Sigmoid colon (tissue), 7 donors: Measurements from ENCODE around the gene RALGAPB. TPM values are rescaled to one million over a fixed set of nuclear protein-coding genes. Genes with fewer than 3 reads are reported as not detected.

Experiments
- DNase-seq: peaks from one replicate; pipeline ENCODE4 v3.0.0-alpha.2; 2019
- H3K27ac ChIP-seq, 4 donors: fragments of 200-600 bp; sonication (generic); one replicate each; pipeline ENCODE4 v1.5.1; 2016 to 2019; ENCODE audit warnings: mild to moderate bottlenecking in 1 of 4
- H3K27me3 ChIP-seq, 3 donors: fragments of 200-600 bp; sonication (generic); one replicate each; pipeline ENCODE4 v1.5.1; 2019; ENCODE audit warnings: mild to moderate bottlenecking in 1 of 3
- H3K36me3 ChIP-seq, 4 donors: fragments of 200-600 bp; sonication (generic); one replicate each; pipeline ENCODE4 v1.5.1; 2016 to 2019
- H3K4me1 ChIP-seq, 4 donors: fragments of 200-600 bp; sonication (generic); one replicate each; pipeline ENCODE4 v1.5.1; 2017 to 2019
- H3K4me3 ChIP-seq, 4 donors: fragments of 200-600 bp; sonication (generic); one replicate each; pipeline ENCODE4 v1.5.1; 2017 to 2019; ENCODE audit warnings: mild to moderate bottlenecking in 2 of 4, moderate library complexity in 1 of 4
- H3K9me3 ChIP-seq, 4 donors: fragments of 200-600 bp in 3 of 4; sonication (generic) in 3 of 4; one replicate each; pipeline versions ENCODE4 v1.5.1 to v1.6.1; 2013 to 2019
- EP300 ChIP-seq, 4 donors: sonication (generic); formaldehyde crosslinking; IDR thresholded peaks; one replicate each; pipeline ENCODE4 v1.6.1; 2017; ENCODE audit warnings: antibody characterized with exemption in 4 of 4
- POLR2A ChIP-seq, 2 donors: fragments of 450-650 bp; IDR thresholded peaks; one replicate each; pipeline ENCODE4 v1.6.1; 2016; ENCODE audit warnings: antibody characterized with exemption in 2 of 2, mild to moderate bottlenecking in 2 of 2, moderate library complexity in 2 of 2
- POLR2AphosphoS5 ChIP-seq, 4 donors: sonication (generic); formaldehyde crosslinking; IDR thresholded peaks; one replicate each; pipeline ENCODE4 v1.6.1; 2017; ENCODE audit warnings: antibody characterized with exemption in 4 of 4
- WGBS, 2 donors: extraction: QIAGEN DNeasy Blood & Tissue Kit; methylation state at CpG; one replicate each; pipeline ENCODE4 v1.1.7; 2013; 5-methylcytosine and 5-hydroxymethylcytosine counted together
- intact Hi-C: fragments of 100-400 bp; cut with DNase I; formaldehyde crosslinking; loops from one replicate; pipeline ENCODE4 v1.15.1; 2023
- polyA plus RNA-seq, 3 donors: library from polyadenylated mRNA; stranded (reverse); fragments of 200-250 nt; gene quantifications; one replicate each; pipeline ENCODE4 v1.2.3, GENCODE V29; 2013
- total RNA-seq, 4 donors: library from RNA; depleted of rRNA; stranded (reverse); fragments of >200 nt; gene quantifications; one replicate each; pipeline ENCODE4 v1.1.0, GENCODE V29; 2016
- TF ChIP-seq, protein P1 (sequence below), 4 experiments: fragments of 450-650 bp in 3 of 4; fragments of 200-600 bp in 1 of 4; IDR thresholded peaks; one replicate each; pipeline ENCODE4 v1.5.1; 2016 to 2019; ENCODE audit warnings: antibody characterized with exemption in 4 of 4, mild to moderate bottlenecking in 3 of 4, moderate library complexity in 2 of 4
- donor health status: healthy with polysubstance abuse.
- donor health status: Bipolar disorder and iron deficiency.
- donor health status: healthy.

Gene RALGAPB
- total and polyA plus RNA-seq, 7 donors = 7.2 to 37.9 (median 29.3) TPM

DNA sequence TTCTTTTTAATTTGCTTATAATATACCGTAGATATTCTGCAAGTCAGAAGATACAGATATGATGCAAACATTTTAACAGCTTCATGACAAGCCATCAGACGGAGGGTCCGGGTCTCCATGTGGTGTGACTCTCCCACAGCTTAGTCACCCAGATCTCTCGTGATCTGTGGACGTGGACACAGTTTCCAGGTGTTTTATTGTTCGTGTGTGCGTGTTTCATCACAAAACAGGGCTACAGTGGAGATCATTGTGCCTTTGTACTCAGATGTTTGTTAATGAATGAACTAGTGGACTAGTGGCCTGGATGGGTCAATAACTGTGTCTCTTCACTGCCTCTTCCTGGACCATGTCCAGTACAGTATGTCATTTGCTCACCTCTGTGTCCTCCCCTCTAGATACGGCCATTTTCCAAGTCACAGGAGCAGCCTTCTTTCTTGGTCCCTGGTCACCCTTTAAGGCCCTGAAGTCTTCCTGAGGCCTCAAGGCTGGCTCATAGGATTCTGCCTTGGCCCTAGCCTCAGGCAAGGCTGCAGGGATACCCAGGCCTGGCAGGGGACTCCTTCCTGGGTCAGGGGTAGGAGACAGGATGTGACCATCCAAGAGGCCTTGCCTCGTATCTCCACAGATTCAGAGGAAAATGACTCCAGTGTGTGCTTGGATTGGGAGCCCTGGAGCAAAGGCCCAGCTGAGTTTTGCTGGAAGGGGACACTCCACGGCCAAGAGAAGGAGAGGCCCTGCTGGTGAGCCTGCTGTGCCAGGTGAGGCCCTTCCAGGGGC lies 112.9 kb downstream of the RALGAPB start:
- Histone ChIP-seq H3K4me1 (no peaks in the 10 kb centered on the region), H3K9me3 (no peaks in the 10 kb centered on the region), H3K4me3 (no peak overlapping the region), H3K36me3 (no peaks in the 10 kb centered on the region), H3K27ac (no peak overlapping the region), H3K27me3 (peaks cover 0 to 36% (median 0%) of the 10 kb centered on the region in 3 donors)
- intact Hi-C loops = no loop called here
- DNase-seq = no peak
- no peak for TF ChIP-seq EP300 (IDR thresholded peaks at IDR 0.05)
- no peak for TF ChIP-seq POLR2AphosphoS5 (IDR thresholded peaks at IDR 0.05)
- TF ChIP-seq, protein P1, sequence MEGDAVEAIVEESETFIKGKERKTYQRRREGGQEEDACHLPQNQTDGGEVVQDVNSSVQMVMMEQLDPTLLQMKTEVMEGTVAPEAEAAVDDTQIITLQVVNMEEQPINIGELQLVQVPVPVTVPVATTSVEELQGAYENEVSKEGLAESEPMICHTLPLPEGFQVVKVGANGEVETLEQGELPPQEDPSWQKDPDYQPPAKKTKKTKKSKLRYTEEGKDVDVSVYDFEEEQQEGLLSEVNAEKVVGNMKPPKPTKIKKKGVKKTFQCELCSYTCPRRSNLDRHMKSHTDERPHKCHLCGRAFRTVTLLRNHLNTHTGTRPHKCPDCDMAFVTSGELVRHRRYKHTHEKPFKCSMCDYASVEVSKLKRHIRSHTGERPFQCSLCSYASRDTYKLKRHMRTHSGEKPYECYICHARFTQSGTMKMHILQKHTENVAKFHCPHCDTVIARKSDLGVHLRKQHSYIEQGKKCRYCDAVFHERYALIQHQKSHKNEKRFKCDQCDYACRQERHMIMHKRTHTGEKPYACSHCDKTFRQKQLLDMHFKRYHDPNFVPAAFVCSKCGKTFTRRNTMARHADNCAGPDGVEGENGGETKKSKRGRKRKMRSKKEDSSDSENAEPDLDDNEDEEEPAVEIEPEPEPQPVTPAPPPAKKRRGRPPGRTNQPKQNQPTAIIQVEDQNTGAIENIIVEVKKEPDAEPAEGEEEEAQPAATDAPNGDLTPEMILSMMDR (IDR thresholded peaks at IDR 0.05) = no peak
- no peak for TF ChIP-seq POLR2A (IDR thresholded peaks at IDR 0.05)
- WGBS, 2 donors = 70 to 82% methylated on average over 10 of the region's 10 CpGs

DNA sequence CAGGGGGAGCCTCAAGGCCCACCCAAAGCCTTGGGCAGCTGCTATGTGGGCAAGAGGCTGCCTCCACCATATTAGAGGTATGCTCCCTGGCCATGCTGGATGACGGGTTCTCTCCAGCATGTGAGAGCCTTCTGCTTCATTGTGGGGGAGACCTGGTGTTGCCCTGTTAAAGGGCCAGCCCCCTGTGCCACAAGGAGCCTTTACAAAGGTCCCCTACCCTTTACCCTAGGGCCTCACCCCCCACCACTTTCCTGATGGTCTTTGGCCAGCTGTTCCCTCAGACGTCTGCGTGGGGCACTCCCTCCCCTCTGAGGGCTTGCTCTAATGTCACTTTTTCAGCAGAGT lies 113.5 kb downstream of the RALGAPB start:
- no peak for DNase-seq
- no peaks in the 10 kb centered on the region for H3K9me3 ChIP-seq
- no peaks in the 10 kb centered on the region for H3K4me1 ChIP-seq
- no peaks in the 10 kb centered on the region for H3K36me3 ChIP-seq
- 69 to 71% methylated on average over 3 of the region's 3 CpGs for WGBS, 2 donors
- no peak overlapping the region for H3K4me3 ChIP-seq
- intact Hi-C loops = no loop called here
- TF ChIP-seq EP300 (IDR thresholded peaks at IDR 0.05) (no peak), POLR2AphosphoS5 (IDR thresholded peaks at IDR 0.05) (no peak), POLR2A (IDR thresholded peaks at IDR 0.05) (no peak)
- TF ChIP-seq, protein P1 (IDR thresholded peaks at IDR 0.05) = no peak
- H3K27me3 ChIP-seq = peaks cover 0 to 41% (median 0%) of the 10 kb centered on the region in 3 donors
- H3K27ac ChIP-seq = no peak overlapping the region

DNA sequence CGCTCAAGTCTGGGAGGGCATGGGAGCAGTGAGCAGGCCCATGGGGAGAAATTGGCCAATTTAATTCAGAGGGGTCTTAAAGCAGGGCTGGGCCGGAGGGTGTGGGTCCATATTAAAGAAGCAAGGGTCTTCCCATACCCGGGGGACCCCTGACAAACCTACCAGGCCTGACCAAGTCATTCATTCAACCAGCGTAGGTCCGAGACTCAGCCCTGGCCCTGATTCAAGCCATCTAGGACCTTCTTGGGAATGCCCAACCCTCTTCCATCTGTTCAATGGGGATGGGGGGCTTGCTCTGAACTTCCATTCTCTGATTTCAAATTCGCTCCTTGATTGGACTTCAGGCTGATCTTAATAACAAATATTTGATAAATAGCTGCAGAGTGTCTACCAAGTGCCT lies 115.7 kb downstream of the RALGAPB start:
- Histone ChIP-seq H3K4me1 (no peaks in the 10 kb centered on the region), H3K9me3 (no peaks in the 10 kb centered on the region), H3K27ac (no peak overlapping the region), H3K27me3 (peaks cover 0 to 46% (median 0%) of the 10 kb centered on the region in 3 donors), H3K4me3 (no peak overlapping the region), H3K36me3 (no peaks in the 10 kb centered on the region)
- intact Hi-C loops = no loop called here
- no peak for DNase-seq
- WGBS, 2 donors = 86 to 91% methylated on average over 6 of the region's 6 CpGs
- no peak for TF ChIP-seq EP300 (IDR thresholded peaks at IDR 0.05)
- TF ChIP-seq POLR2A (IDR thresholded peaks at IDR 0.05) = no peak
- no peak for TF ChIP-seq POLR2AphosphoS5 (IDR thresholded peaks at IDR 0.05)
- TF ChIP-seq, protein P1 (IDR thresholded peaks at IDR 0.05) = no peak

DNA sequence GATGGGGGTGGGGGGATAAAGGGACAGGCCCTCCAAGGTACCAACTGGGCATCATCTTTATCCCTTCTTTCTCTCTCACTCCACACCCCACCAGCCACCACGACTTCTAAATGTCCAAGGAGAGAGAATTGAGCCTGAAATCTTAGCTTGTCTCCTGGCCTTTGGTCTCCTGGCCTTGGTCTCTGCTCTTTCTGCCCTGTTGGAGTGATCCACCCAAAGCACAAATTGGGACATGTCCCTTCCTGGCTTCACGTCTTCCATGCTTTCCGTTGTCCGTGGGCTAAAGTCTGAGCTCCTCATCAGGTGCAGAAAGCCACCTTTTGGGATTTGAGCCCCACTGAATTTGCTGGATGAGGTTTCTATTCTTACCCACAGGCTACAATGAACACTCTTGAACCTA lies 116.7 kb downstream of the RALGAPB start:
- H3K36me3 ChIP-seq = no peaks in the 10 kb centered on the region
- intact Hi-C loops = no loop called here
- WGBS, 2 donors = 75 to 85% methylated on average over 4 of the region's 4 CpGs
- no peaks in the 10 kb centered on the region for H3K4me1 ChIP-seq
- no peaks in the 10 kb centered on the region for H3K9me3 ChIP-seq
- no peak for DNase-seq
- H3K4me3 ChIP-seq = no peak overlapping the region
- TF ChIP-seq, protein P1 (IDR thresholded peaks at IDR 0.05) = no peak
- TF ChIP-seq EP300 (IDR thresholded peaks at IDR 0.05) = no peak
- TF ChIP-seq POLR2A (IDR thresholded peaks at IDR 0.05) = no peak
- TF ChIP-seq POLR2AphosphoS5 (IDR thresholded peaks at IDR 0.05) = no peak
- no peak overlapping the region for H3K27ac ChIP-seq
- H3K27me3 ChIP-seq = peaks cover 0 to 37% (median 0%) of the 10 kb centered on the region in 3 donors
